Activated CD4-positive, alpha-beta memory T cell treated with anti-CD3 and anti-CD28 coated beads, Interleukin-2, amount 10 ng/mL, durations not matched to agents 7 days and 5 days (primary cell): ENCODE data around the gene MCM9. TPM values are rescaled to one million over a fixed set of nuclear protein-coding genes. Genes with fewer than 3 reads are reported as not detected.
A peak's percentile ranks its signal among the peaks of the same experiment; 100 is the strongest.

Experiments used
- CTCF ChIA-PET: fragments of 350-600 bp; sonication (Branson Sonifier 250); formaldehyde crosslinking; loops from one replicate; lab custom pipeline; 2021; ENCODE audit warnings: antibody characterized with exemption, inconsistent platforms; lab: Charles Lee
- POLR2A ChIA-PET: fragments of 350-600 bp; sonication (Branson Sonifier 250); formaldehyde crosslinking; loops from one replicate; lab custom pipeline; 2021; ENCODE audit warnings: antibody characterized with exemption; lab: Charles Lee
- DNase-seq: peaks from one replicate; pipeline ENCODE4 v3.0.0-alpha.2; 2020
- H3K27ac Mint-ChIP-seq: one replicate; pipeline ENCODE4 v1.8.0; 2021; ENCODE audit warnings: mild to moderate bottlenecking, mixed read lengths
- H3K27me3 Mint-ChIP-seq: one replicate; pipeline ENCODE4 v1.8.0; 2021; ENCODE audit warnings: mixed read lengths
- H3K36me3 Mint-ChIP-seq: one replicate; pipeline ENCODE4 v1.8.0; 2021; ENCODE audit warnings: low read depth, mixed read lengths
- H3K4me1 Mint-ChIP-seq: one replicate; pipeline ENCODE4 v1.8.0; 2021; ENCODE audit warnings: mixed read lengths
- H3K4me3 Mint-ChIP-seq: one replicate; pipeline ENCODE4 v1.8.0; 2021; ENCODE audit warnings: mild to moderate bottlenecking, mixed read lengths
- H3K9me3 Mint-ChIP-seq: one replicate; pipeline ENCODE4 v1.8.0; 2021; ENCODE audit warnings: mixed read lengths
- total RNA-seq, 2 experiments: library from RNA; stranded (reverse); gene quantifications; one replicate each; pipeline ENCODE4 v1.2.3, GENCODE V29; 2021

MCM9 gene
- total RNA-seq, 2 experiments from 2014 or later = 14.8 to 15.7 TPM

GRCh38 chr6:118843685-118844390 is 91.1 kb downstream of the MCM9 start:
- H3K36me3 Mint-ChIP-seq = peaks cover 40% of the 10 kb centered on the region
- POLR2A ChIA-PET = interaction anchor here (3.6 kb wide), 1 partner anchor 51 kb away, joined by 36 read pairs; the partner anchor contains the start of gene ASF1A
- no peaks in the 10 kb centered on the region for H3K27me3 Mint-ChIP-seq
- DNase-seq = no peak
- CTCF ChIA-PET = interaction anchor here (2.1 kb wide), 1 partner anchor 52 kb away, joined by 15 read pairs; the partner anchor contains the start of gene ASF1A
- peaks cover 25% of the 10 kb centered on the region for H3K4me1 Mint-ChIP-seq
- peak overlapping the region; percentile 37 for H3K27ac Mint-ChIP-seq
- peaks cover 9% of the 10 kb centered on the region for H3K9me3 Mint-ChIP-seq
- H3K4me3 Mint-ChIP-seq = no peak overlapping the region

DNA sequence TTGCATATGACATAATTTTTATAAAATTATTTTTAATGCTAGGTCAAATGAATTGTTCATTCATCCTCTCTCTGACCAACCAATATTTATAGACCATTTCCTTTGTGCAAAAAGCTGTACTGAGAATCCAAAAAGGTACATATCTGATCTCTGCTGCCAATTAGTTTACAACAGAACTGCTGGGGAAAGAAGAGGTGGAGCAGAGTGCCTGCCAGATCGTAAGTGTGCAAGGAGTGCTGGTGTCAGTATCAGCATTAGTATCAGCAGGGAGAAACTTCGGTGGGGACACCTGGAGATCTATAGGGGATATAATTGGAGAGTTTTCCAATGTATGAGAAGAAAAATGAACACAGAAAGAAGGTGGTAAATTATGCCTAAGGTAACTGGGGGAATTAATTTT is 104.3 kb downstream of the MCM9 start:
- Mint-ChIP-seq H3K9me3 (peaks cover 4% of the 10 kb centered on the region), H3K4me1 (no peaks in the 10 kb centered on the region), H3K36me3 (peaks cover 23% of the 10 kb centered on the region), H3K4me3 (no peak overlapping the region), H3K27me3 (no peaks in the 10 kb centered on the region), H3K27ac (no peak overlapping the region)
- POLR2A ChIA-PET = interaction anchor here (1.4 kb wide), 1 partner anchor 20 kb away, joined by 3 read pairs; no protein-coding TSS in a partner anchor
- DNase-seq = no peak
- CTCF ChIA-PET = no interaction called here

GRCh38 chr6:118829817-118830478 is 105.0 kb downstream of the MCM9 start:
- H3K36me3 Mint-ChIP-seq = peaks cover 23% of the 10 kb centered on the region
- H3K27ac Mint-ChIP-seq = no peak overlapping the region
- ChIA-PET POLR2A (interaction anchor here (1.4 kb wide), 1 partner anchor 19 kb away, joined by 3 read pairs; no protein-coding TSS in a partner anchor), CTCF (no interaction called here)
- no peak for DNase-seq
- no peaks in the 10 kb centered on the region for H3K4me1 Mint-ChIP-seq
- peaks cover 2% of the 10 kb centered on the region for H3K9me3 Mint-ChIP-seq
- H3K27me3 Mint-ChIP-seq = no peaks in the 10 kb centered on the region
- H3K4me3 Mint-ChIP-seq = no peak overlapping the region

GRCh38 chr6:118826096-118826495 is 108.9 kb downstream of the MCM9 start:
- POLR2A ChIA-PET = no interaction called here
- DNase-seq = no peak
- Mint-ChIP-seq H3K9me3 (peaks cover 5% of the 10 kb centered on the region), H3K27ac (no peak overlapping the region), H3K4me3 (no peak overlapping the region), H3K36me3 (peaks cover 52% of the 10 kb centered on the region), H3K4me1 (no peaks in the 10 kb centered on the region), H3K27me3 (no peaks in the 10 kb centered on the region)
- CTCF ChIA-PET = no interaction called here

GRCh38 chr6:118825661-118826060 is 109.3 kb downstream of the MCM9 start:
- peaks cover 5% of the 10 kb centered on the region for H3K9me3 Mint-ChIP-seq
- CTCF ChIA-PET = no interaction called here
- H3K4me3 Mint-ChIP-seq = no peak overlapping the region
- H3K27ac Mint-ChIP-seq = no peak overlapping the region
- H3K36me3 Mint-ChIP-seq = peaks cover 54% of the 10 kb centered on the region
- POLR2A ChIA-PET = no interaction called here
- no peak for DNase-seq
- H3K4me1 Mint-ChIP-seq = no peaks in the 10 kb centered on the region
- no peaks in the 10 kb centered on the region for H3K27me3 Mint-ChIP-seq

DNA sequence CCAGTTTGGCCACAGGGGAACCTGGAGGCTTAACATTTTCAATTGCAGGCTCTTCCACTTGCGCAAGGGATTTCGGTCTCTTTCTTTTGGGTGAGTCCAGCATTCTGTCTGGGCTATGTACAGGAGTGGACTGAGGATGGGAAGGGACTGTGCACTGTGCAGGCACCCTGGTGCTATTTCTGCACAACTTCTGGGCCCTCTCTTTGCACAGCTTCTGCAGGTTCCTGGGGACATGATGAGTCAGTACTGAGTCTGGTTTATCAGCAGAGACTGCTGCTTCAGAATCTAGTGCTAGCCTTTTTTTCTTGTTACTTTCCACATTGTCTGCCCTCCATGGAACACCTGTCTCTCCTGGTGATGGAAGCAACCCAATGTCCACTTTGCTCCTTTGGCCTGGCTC is 119.5 kb downstream of the MCM9 start:
- ChIA-PET CTCF (no interaction called here), POLR2A (interaction anchor here (1.0 to 2.4 kb wide), 2 partner anchors 74 to 78 kb away, joined by 3 to 13 read pairs; partner anchors contain the start of gene ASF1A)
- Mint-ChIP-seq H3K27me3 (no peaks in the 10 kb centered on the region), H3K9me3 (peaks cover 16% of the 10 kb centered on the region), H3K4me1 (peaks cover 39% of the 10 kb centered on the region), H3K4me3 (no peak overlapping the region), H3K27ac (peak overlapping the region; percentile 2), H3K36me3 (peaks cover 41% of the 10 kb centered on the region)
- DNase-seq = no peak

DNA sequence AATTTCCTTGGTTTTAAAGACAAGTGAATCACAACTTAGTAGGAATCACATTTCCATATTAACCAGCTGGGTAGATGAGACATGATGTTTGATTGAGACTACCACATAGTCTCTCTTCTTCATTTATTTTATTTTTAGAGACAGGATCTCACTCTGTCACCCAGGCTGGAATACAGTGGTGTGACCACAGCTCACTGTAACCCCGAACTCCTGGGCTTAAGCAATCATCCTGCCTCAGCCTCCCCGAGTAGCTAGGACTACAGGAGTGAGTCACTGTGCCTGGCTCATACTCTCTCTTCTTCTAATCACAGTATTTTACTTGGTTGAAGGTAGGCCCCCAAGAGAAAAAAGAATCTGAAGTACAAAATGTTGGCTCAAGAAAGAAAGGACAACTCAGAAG is 121.2 kb downstream of the MCM9 start:
- ChIA-PET POLR2A (interaction anchor here (0.9 to 2.4 kb wide), 4 partner anchors 32 to 105 kb away, joined by 3 to 13 read pairs (median 6); partner anchors contain the start of gene ASF1A), CTCF (interaction anchor here (1.2 to 1.8 kb wide), 4 partner anchors 13 to 84 kb away, joined by 3 to 8 read pairs (median 6); no protein-coding TSS in a partner anchor)
- no peak overlapping the region for H3K27ac Mint-ChIP-seq
- H3K4me1 Mint-ChIP-seq = peaks cover 56% of the 10 kb centered on the region
- DNase-seq = no peak
- peaks cover 8% of the 10 kb centered on the region for H3K9me3 Mint-ChIP-seq
- peaks cover 35% of the 10 kb centered on the region for H3K36me3 Mint-ChIP-seq
- H3K4me3 Mint-ChIP-seq = no peak overlapping the region
- no peaks in the 10 kb centered on the region for H3K27me3 Mint-ChIP-seq

DNA sequence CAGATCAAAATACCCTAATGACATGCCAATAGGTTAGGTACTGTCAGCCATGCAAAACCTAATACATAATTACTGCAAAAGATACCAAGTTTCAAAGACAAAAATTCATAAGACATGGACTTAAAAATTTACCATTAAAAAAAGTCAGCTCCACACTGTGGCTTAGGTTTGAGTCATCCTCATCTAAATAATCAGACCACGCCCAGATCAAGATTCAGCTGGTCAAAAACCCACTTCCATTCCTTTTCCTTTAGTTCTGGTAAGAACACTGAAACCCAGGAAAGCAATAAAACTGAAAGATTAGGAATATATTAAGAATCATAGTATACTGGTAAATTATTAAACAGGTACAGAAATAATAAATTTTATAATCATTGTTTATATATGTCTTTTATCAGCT is 122.0 kb downstream of the MCM9 start:
- no peak overlapping the region for H3K4me3 Mint-ChIP-seq
- ChIA-PET POLR2A (interaction anchor here (0.9 to 1.6 kb wide), 3 partner anchors 16 to 104 kb away, joined by 3 to 6 read pairs (median 4); no protein-coding TSS in a partner anchor), CTCF (interaction anchor here (0.9 to 1.8 kb wide), 5 partner anchors 12 to 85 kb away, joined by 3 to 8 read pairs (median 4); no protein-coding TSS in a partner anchor)
- no peaks in the 10 kb centered on the region for H3K27me3 Mint-ChIP-seq
- peaks cover 64% of the 10 kb centered on the region for H3K4me1 Mint-ChIP-seq
- peaks cover 8% of the 10 kb centered on the region for H3K9me3 Mint-ChIP-seq
- peak overlapping the region; percentile 28 for H3K27ac Mint-ChIP-seq
- peaks cover 35% of the 10 kb centered on the region for H3K36me3 Mint-ChIP-seq
- DNase-seq = no peak

DNA sequence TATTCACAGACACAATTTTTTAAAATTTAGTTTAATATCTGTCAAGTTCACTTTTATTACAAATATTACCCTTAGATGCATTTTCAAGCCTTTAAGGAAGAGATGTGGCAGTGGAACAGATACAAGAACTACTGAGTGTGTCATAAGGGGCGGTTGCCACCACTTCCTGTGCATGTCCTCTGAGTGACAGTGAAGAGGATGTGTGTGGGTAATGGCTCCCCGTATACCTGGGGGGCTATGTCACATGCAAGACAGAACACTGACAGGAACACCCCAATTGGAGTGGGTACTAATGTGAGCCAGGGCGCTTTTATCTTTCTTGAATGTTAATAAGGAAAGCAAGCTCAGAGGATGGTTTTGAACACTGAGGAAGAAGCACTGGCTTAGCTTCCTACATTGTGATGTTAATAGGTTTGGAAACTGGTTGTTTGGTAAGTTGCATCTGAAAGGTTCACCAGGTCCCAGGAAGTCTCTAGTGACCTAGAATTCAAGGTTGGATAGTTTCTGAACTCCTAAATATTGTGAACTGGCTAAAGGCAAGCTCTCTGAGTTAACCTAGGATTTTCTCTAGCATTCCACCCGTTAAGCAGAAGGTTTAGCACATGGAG is 124.4 kb downstream of the MCM9 start:
- CTCF ChIA-PET = interaction anchor here (3.1 kb wide), 3 partner anchors 10 to 85 kb away, joined by 18 to 37 read pairs (median 35); partner anchors contain the start of gene ASF1A
- Mint-ChIP-seq H3K36me3 (peaks cover 32% of the 10 kb centered on the region), H3K4me3 (peak overlapping the region; percentile 3), H3K27me3 (no peaks in the 10 kb centered on the region), H3K9me3 (peaks cover 5% of the 10 kb centered on the region), H3K4me1 (peaks cover 60% of the 10 kb centered on the region), H3K27ac (peak overlapping the region; percentile 84)
- POLR2A ChIA-PET = interaction anchor here (0.8 to 4.4 kb wide), 7 partner anchors 9 to 101 kb away, joined by 3 to 74 read pairs (median 3); partner anchors contain the start of gene ASF1A
- DNase-seq = peak; percentile 83

- CTCF ChIA-PET = interaction anchor here (0.6 to 3.1 kb wide), 9 partner anchors 8 to 303 kb away, joined by 3 to 37 read pairs (median 4); partner anchors contain the start of genes ASF1A and MCM9
- H3K4me3 Mint-ChIP-seq = no peak overlapping the region
These were observed 125.9 kb downstream of the MCM9 start for GRCh38 chr6:118808793-118809638.

GRCh38 chr6:118804091-118804490 is 130.9 kb downstream of the MCM9 start:
- Mint-ChIP-seq H3K36me3 (peaks cover 7% of the 10 kb centered on the region), H3K27ac (no peak overlapping the region), H3K4me3 (no peak overlapping the region), H3K9me3 (no peaks in the 10 kb centered on the region), H3K27me3 (no peaks in the 10 kb centered on the region), H3K4me1 (peaks cover 33% of the 10 kb centered on the region)
- ChIA-PET POLR2A (interaction anchor here (0.7 to 1.7 kb wide), 2 partner anchors 89 to 95 kb away, joined by 3 to 4 read pairs; no protein-coding TSS in a partner anchor), CTCF (interaction anchor here (1.3 to 1.4 kb wide), 2 partner anchors 21 to 94 kb away, joined by 3 to 4 read pairs; no protein-coding TSS in a partner anchor)
- no peak for DNase-seq

More at GRCh38 chr6:118808793-118809638, 125.9 kb downstream of the MCM9 start:
- POLR2A ChIA-PET = interaction anchor here (0.6 to 4.4 kb wide), 10 partner anchors 9 to 539 kb away, joined by 3 to 74 read pairs (median 5); partner anchors contain the start of genes ASF1A and CEP85L
- DNase-seq = peak; percentile 52
- H3K9me3 Mint-ChIP-seq = peaks cover 5% of the 10 kb centered on the region
- peaks cover 56% of the 10 kb centered on the region for H3K4me1 Mint-ChIP-seq
- H3K27me3 Mint-ChIP-seq = no peaks in the 10 kb centered on the region
- peak overlapping the region; percentile 84 for H3K27ac Mint-ChIP-seq
- H3K36me3 Mint-ChIP-seq = peaks cover 26% of the 10 kb centered on the region
